ENCODE results near the gene TMEM170A.
"Not testable (repeated sequence)": the region's sequence is repeated elsewhere in the genome, so short reads cannot be mapped to it uniquely, and the experiment has no call there.

The TMEM170A gene

DNA sequence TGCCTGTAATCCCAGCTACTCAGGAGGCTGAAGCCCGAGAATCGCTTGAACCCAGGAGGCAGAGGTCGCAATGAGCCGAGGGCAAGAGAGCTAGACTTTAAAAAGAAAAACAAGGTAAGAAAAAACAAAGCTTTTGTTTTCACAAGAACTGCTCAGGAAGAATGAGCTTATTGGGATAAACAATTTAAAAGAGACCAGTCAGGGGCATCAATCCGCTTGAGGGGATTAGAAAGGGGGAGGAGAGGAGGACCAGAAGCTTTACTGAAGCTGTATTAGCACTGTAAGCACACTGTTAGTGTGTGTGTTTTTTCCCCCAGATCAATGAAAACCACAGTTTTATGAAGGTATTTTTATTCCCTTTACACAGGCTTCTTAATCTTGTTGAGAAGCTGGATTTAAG is 8.8 kb downstream of the TMEM170A start:
- no peak for DNase-seq (ENCODE audit: low read depth in 2 of 2)

DNA sequence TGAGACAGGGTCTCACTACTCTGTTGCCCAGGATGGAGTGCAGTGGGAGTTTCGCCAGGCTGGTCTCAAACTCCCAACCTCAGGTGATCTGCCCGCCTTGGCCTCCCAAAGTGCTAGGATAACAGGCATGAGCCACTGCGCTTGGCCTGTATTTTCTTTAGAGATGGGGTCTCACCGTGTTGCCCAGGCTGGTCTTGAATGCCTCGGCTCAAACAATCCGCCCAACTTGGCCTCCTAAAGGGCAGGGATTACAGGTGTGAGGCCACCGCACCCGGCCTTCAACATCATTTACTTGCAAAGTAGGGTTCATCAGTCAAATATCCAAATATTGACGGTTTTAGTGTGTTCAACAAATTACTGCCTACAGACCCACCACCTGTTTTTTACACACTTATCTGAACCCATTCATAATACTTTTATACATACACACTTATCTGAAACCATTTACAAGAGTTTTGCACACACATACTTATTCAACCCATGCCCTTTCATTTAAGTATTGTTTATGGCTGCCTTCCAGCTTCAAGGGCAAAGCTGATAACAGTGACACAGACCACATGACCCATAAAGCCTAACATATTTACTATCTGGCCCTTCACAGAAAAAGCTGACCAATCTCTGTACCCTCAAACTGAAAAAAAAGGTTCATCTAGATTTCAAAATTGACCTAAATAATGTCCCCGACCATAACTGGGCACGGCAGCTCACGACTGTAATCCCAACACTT is 11.9 kb downstream of the TMEM170A start:
- DNase-seq (ENCODE audit: low read depth in 2 of 2) = no peak

DNA sequence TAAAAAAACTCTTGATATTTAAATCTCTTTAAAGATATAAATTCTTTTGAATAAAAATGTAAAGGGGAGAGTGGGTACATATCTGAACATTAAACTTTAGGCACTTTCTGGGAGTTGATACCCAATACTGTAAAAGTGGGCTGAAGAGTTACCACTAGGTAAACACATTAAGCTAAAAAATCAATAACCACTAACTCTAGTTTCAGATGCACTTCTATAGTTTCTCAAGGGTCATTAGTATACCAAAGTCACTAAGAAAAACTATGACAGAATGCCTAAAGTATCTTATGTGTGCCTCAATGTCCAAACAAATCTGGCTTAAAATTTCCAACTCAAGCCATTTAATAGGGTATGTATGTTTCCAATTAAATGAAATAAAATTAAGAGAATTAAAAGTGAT is 18.1 kb downstream of the TMEM170A start:
- DNase-seq (ENCODE audit: low read depth in 2 of 2) = no peak

DNA sequence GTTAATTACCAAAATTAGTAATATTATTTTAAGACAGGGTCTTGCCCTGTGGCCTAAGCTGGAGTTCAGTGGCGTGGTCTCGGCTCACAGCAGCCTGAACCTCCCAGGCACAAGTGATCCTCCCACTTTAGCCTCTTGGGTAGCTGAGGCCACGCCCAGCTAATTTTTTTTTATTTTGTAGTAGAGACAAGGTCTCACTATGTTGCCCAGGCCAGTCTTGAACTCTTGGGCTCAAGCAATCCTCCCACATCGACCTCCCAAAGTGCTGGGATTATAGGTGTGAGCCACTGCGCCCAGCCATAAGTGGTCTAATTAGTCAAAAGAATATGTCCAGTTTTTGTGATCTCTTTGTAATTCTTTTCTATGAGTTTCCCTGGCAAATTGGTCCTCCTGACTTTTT is 19.2 kb downstream of the TMEM170A start:
- no peak for DNase-seq (ENCODE audit: low read depth in 2 of 2)

DNA sequence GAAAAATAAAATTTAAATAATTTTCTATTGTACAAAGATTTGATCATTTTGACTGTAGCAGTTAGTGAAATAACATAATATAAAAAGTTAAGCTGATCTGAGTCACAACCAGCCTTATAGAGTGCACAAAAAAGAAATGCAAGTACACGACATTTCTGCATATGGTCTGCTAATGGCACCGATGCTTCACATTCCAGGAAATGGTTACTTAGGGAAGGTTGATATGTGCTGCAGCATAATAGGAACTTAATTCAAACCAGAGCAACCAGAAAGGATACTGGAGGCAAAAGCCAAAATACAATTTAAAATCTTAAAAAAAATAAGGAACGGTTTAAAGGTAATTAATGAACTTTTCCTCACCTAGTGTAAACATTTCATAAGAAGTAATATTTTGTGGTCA is 21.2 kb downstream of the TMEM170A start:
- no peak for DNase-seq (ENCODE audit: low read depth in 2 of 2)

DNA sequence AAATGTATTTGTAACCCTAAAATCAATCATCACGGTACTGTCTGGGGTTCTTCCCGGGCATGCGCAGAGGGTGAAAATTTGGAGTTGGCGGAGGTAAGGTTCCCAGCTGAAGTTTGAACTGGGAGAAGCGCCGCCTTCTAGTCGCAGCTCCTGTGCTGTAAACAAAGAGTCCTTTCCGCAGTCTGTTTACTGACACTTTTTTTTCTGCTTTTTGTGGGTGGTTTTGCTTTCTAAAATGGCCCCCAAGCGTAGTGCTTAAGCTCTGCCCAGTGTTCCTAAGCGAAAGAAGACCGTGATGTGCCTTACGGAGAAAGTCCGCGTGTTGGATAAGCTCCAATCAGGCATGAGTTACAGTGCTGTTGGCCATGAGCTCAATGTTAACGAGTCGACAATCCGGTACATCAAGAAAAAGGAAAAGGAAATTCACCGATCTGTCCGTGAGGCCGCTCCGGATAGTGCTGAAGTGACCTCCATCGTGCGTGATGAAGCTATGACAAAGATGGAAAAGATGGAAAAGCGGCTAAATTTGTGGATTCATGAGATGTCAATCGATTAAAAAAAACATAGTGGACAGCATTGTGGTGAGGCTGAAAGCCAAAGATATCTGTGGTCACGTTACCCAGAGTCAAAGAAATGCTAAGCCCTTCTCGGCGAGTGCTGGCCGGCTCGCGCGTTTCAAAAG is 30.6 kb downstream of the TMEM170A start:
- DNase-seq (ENCODE audit: low read depth in 2 of 2) = peak in 1 of 2 donors; percentile 32

DNA sequence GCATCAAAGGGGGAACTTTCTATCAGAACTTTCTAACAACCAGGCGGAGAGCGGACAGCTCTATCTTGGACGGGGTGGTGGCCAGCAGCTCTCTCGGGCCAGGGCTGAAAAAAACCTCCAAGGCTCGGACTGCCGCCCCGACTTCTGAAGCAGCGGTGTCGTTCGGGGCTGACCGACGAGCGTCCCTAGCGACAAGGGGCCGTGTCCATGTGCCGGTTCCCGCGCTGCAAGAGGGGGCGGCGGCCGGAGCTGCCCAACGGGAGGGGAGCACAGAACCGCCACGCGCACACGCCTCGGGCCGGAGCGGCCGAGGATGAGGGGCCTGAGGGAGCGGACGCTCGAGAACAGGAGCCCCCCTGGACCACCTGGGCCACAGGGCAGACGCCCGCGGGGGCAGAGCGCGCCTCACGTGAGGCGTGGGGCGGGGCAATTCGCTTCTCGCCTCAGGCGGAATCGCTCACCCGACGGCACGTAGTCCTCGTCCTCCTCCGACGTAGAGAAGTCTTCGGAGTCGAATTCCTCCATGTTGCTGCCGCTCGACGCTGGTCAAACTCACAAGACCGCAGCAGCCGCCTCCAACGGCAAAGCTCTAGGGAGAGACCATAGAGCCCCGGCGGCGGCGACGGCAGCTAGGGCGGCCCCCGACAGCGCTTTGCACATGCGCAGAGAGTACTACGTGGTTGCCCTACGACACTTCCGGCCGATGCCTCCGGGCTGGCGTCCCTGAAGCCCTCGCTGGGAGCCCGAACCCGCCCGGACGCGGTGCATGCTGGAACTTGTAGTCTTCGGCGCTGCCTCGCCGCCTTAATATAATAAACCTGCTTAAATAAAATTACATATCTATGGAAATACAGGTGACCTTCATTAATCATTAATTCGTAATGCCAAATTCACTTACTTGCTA is 31.4 kb downstream of the TMEM170A start, which contains the start of gene CFDP1:
Gene CFDP1, minus strand, starts transcription at position 676 of the 904 bp plus-strand sequence. Its CDS starts 151 bp downstream, at position 525.
- DNase-seq (ENCODE audit: low read depth in 2 of 2) = peak; percentile 92 to 95

DNA sequence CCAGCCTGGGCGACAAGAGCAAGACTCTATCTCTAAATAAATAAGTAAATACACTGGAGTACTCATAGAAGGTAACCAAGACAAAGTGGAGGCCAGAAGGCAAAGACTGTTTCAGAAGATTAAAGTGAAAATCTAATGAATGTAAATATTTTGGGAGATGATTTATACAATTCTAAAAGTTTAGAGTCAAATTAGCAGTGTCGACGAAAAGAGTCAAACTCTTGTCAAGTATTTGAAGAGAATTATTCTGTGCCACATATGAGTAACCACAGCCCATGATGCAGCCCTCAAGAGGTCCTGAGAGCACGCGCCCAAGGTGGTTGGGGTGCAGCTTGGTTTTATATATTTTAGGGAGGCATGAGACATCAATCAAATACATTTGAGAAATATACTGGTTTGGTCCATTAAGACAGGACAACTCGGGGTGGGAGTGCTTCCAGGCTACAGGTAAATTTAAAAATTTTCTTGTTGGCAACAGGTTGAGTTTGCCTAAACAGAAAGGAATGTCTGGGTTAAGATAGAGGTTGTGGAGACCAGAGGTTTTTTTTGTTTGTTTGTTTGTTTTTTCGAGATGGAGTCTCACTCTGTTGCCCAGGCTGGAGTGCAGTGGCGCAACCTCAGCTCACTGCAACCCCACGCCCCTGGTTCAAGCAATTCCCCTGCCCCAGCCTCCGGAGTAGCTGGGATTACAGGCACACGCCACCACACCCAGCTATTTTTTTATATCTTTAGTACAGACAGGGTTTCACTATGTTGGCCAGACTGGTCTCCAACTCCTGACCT is 34.7 kb downstream of the TMEM170A start:
- DNase-seq (ENCODE audit: low read depth in 2 of 2) = no peak

DNA sequence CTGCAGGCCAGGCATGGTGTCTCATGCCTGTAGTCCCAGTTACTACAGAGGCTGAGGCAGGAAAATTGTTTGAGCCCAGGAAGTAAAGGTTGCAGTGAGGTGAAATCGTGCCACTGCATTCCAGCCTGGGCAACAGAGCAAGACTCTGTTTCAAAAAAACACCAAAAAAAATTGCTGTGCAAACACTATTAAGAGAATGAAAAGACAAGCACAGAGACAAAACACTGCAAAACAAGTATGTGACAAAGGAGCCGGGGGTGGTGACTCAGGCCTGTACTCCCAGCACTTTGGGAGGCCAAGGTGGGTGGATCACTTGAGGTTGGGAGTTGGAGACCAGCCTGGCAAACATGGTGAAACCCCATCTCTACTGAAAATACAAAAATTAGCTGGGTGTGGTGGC is 38.0 kb downstream of the TMEM170A start:
- not testable (repeated sequence) for DNase-seq (ENCODE audit: low read depth in 2 of 2)

DNA sequence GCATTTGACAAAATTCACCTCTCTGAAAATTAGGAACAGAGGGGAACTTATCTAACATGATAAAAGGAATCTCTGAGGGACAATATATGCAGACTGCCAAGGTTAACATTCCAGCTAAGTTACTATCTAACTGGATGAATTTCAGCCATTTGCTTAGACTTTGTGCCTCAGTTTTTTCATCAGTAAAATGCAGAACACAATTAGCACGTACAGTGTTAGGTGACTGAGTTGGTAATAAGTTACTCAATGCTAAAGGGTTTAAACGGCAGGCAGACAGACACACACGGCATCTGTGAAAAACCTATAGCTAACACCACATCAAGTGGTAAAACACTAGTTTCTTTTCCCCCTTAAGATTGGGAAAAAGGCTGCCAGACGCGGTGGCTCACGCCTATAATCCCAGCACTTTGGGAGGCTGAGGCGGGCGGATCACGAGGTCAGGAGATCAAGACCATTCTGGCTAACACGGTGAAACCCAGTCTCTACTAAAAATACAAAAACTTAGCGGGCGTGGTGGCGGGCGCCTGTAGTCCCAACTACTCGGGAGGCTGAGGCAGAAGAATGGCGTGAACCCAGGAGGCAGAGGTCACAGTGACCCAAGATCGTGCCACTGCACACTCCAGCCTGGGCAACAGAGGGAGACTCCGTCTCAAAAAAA is 40.3 kb downstream of the TMEM170A start:
- not testable (repeated sequence) for DNase-seq (ENCODE audit: low read depth in 2 of 2)

DNA sequence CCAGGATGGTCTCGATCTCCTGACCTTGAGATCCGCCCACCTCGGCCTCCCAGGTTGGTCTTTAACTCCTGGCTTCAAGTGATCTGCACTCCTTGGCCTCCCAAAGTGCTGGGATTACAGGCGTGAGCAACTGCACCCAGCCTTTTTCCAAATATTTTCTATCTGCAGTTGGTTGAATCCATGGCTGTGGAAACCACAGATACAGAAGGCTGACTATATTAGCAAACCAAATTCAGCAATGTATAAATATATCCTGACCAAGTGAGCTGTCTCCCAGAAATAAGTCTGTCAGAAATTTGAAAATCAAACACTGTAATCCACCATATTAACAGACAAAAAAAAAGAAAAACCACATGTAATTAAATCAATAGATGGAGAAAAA is 40.8 kb downstream of the TMEM170A start:
- no peak for DNase-seq (ENCODE audit: low read depth in 2 of 2)

DNA sequence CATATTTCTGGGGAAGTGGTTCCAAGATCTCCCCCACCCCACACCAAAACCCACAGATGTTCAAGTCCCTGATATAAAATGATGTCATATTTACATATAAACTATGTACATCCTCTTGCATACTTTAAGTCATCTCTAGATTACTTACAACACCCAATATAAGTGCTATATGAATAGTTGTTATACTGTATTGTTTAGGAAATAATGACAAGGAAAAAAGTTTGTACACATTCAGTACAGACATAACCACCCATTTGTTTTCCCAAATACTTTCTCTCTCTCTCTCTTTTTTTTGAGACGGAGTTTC is 42.7 kb downstream of the TMEM170A start:
- no peak for DNase-seq (ENCODE audit: low read depth in 2 of 2)

DNA sequence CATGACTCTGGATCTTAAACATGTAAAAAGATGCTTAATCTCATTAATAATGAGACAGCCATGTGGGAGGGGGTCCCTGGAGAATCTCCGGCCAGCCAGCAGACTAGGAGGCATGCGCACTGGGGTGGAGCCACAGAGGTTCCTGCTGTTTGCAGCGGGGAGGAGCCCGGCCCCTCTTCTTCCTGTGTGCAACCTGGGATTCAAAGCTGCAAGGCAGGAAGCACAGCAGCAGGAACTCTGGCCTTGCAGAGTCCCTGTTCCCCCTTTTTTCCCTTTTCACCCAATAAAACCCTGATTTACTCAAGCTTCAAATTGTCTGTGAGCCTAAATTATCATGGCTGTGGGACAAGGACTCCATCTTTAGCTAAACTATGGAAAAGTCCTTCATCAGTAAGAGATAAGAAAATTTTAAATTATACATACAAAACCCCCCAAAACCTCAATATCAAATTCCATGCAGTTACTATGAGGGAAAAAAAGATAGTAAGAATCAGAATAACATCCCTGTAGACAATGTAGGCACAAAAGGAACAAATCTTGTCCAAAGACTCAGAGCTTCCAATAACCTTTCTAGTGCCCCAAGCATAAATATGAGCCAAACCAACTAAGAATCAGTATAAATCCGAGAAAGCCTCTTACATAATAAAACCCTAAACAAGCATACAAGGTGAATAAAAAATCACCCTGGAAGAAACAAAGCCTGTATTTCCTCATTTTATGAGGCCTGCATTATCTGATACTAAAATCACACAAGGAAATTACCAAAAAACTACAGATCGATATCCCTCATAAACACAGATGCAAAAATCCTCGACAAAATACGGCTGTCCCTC is 43.3 kb downstream of the TMEM170A start:
- peak in 1 of 2 donors; percentile 20 for DNase-seq (ENCODE audit: low read depth in 2 of 2)

DNA sequence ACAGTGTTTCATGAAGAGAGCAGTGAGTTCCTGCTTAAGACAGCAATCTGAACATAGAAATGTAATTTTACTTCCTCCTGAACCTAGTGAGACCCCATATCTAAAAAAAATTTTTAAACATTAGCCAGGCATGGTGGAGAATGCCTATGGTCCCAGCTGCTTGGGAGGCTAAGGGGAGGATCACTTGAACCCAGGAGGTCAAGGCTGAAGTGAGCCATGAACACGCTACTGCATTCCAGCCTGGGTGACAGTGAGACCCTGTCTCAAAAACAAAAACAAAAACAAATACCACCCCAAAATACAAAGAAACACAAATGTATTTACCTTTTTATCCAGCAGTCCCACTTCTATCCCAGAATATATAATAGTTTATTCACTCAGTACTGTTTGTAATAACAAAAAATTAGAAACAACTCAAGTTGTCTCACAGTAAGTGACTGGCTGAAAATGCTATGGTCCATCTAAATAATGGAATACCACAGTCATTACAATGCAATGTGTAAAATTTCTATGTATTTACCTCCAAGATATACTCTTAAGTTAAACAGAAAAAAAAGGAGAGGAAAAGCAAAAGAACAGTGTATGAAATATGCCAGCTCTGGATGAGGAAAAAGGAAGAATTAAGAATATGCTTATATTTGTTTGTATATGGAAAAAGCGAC is 47.5 kb downstream of the TMEM170A start:
- no peak for DNase-seq (ENCODE audit: low read depth in 2 of 2)

DNA sequence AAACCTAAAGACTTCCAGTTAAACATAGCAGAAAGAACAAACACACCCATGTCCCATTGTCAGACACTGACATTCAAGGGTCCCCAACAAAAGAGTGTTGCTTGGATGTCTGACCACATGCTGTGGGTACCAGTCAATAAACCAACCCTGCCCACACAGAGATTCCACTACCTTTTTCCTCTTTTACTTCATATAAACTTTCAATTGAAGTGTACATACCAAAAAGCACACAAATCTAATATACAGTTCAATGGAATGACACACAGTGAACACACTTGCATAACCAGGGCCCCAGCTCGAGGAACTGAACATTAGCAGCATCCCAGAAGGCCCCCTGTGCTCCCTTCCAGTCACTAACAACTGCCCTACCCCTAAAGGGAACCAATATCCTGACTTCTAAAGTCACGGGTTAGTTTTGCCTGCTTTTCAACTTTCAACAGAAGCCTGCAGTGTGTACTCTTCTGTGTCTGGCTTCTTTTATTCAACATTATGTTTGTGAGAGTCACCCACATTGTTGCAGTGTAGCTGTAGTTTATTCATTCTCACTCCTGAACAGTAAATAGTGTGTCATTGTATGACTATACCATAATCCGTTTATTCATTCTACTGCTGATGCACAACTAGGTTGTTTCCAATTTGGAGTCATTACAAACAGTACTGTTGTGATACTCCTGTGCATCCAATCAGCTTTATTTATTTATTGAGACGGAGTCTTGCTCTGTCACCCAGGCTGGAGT is 49.2 kb downstream of the TMEM170A start:
- DNase-seq (ENCODE audit: low read depth in 2 of 2) = no peak

DNA sequence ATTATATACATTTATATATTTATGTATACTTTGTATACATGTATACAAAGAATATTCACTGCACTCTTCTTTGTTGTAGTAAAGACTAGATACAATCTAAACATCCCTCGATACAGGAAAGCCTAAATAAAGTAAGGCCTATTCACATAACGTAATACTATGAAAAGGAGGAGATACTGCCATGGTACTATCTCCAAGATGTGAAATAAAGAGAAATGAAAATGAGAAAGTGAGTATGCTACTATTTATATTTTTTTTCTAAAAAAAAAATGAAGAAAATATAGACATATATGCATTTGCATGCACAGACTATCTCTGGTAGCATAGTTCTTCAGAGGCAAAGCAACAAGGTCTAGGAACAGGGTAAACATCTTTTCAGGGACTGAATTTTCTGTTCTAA is 50.5 kb downstream of the TMEM170A start:
- no peak for DNase-seq (ENCODE audit: low read depth in 2 of 2)

DNA sequence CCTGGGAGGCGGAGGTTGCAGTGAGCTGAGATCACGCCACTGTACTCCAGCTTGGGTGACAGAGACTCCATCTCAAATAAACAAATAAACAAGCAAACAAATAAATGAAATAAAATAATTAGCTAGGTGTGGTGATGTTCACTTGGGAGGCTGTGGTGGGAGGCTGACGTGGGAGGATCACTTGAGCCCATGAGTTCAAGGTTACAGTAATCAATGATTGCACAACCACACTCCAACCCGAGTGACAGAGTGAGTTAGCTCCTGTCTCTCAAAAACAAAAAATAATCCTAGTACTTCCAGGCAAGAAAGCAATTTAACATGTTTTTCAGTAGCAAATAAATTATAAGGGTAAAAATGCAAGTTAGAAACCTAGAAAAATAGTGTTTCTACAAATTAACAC is 57.5 kb downstream of the TMEM170A start:
- no peak for DNase-seq (ENCODE audit: low read depth in 2 of 2)

DNA sequence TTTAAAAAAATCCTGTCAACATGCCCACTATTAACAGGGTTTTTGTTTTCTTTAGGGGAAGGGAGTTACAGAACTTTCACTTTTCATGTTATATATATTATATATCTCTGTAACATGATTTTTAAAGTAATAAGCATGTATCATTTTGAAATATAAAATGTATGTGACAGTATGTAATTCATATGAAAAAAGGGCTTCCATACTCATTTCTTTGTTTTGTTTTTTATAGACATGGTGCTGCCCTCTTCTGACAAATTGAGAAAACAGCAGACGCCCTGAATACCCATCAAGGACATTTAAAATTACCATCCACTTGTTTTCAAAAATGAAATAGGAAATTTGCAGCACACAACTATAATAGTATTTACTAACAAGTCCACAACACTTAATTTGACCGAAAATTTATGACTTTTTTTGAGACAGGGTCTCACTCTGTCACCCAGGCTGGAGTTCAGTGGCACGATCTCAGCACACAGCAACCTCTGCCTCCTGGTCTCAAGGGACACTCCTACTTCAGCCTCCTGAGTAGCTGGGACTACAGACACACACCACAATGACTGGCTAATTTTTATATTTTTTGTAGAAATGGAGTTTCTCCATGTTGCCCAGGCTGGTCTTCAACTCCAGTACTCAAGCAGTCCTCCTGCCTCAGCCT is 61.5 kb downstream of the TMEM170A start:
- no peak for DNase-seq (ENCODE audit: low read depth in 2 of 2)
